ENCODE measurements around the gene SGSM1.

- no peak for TF ChIP-seq CTCF (IDR thresholded peaks at IDR 0.05)
- TF ChIP-seq POLR2A (IDR thresholded peaks at IDR 0.05) = no peak
Observed at GRCh38 chr22:24813861-24814770, 8.1 kb downstream of the SGSM1 start.
